CD4-positive, alpha-beta memory T cell (primary cell): Measurements from ENCODE around the gene SPDYE4. TPM values are rescaled to one million over a fixed set of nuclear protein-coding genes. Genes with fewer than 3 reads are reported as not detected.
A peak's percentile ranks its signal among the peaks of the same experiment; 100 is the strongest.

Source experiments
- CTCF ChIA-PET: fragments of 350-600 bp; sonication (Branson Sonifier 250); formaldehyde crosslinking; loops from one replicate; lab custom pipeline; 2021; ENCODE audit warnings: inconsistent platforms; ENCODE audit not compliant: partially characterized antibody; lab: Charles Lee
- POLR2A ChIA-PET: fragments of 350-600 bp; sonication (Branson Sonifier 250); formaldehyde crosslinking; loops from one replicate; lab custom pipeline; 2021; ENCODE audit not compliant: partially characterized antibody; lab: Charles Lee
- DNase-seq, 5 donors: peaks; one replicate each; pipeline versions ENCODE4 v3.0.0 to v3.0.0-alpha.2; 2020 to 2022; ENCODE audit warnings: mixed read lengths in 1 of 5
- H3K27ac ChIP-seq: one replicate; pipeline ENCODE4 v1.7.0; 2013; ENCODE audit warnings: low read depth, low read length
- H3K27me3 ChIP-seq: 2 replicates; pipeline ENCODE4 v1.7.0; 2013; ENCODE audit warnings: mild to moderate bottlenecking, low read length, moderate library complexity; ENCODE audit not compliant: insufficient read depth
- H3K36me3 ChIP-seq: 2 replicates; pipeline ENCODE4 v1.7.0; 2013; ENCODE audit warnings: mild to moderate bottlenecking, low read length, moderate library complexity; ENCODE audit not compliant: insufficient read depth
- H3K4me1 ChIP-seq: 2 replicates; pipeline ENCODE4 v1.7.0; 2013; ENCODE audit warnings: mild to moderate bottlenecking, low read length, moderate library complexity; ENCODE audit not compliant: insufficient read depth
- H3K4me3 ChIP-seq, 2 donors: one replicate each; pipeline ENCODE4 v1.7.0; 2013; ENCODE audit warnings: low read length in 2 of 2, mild to moderate bottlenecking in 1 of 2
- H3K9me3 ChIP-seq, 2 donors: one replicate each; pipeline ENCODE4 v1.7.0; 2013; ENCODE audit warnings: low read length in 2 of 2, control low read depth in 1 of 2; ENCODE audit not compliant: control insufficient read depth in 1 of 2
- H3K27ac Mint-ChIP-seq, 7 donors: one replicate each; pipeline ENCODE4 v1.8.0; 2020 to 2021; ENCODE audit warnings: mixed read lengths in 7 of 7, mild to moderate bottlenecking in 6 of 7, inconsistent platforms in 3 of 7, moderate library complexity in 3 of 7
- H3K27me3 Mint-ChIP-seq, 2 donors: one replicate each; pipeline ENCODE4 v1.8.0; 2020 to 2021; ENCODE audit warnings: mixed read lengths in 2 of 2
- H3K36me3 Mint-ChIP-seq, 2 donors: one replicate each; pipeline ENCODE4 v1.8.0; 2020 to 2021; ENCODE audit warnings: mixed read lengths in 2 of 2, inconsistent platforms in 1 of 2, mild to moderate bottlenecking in 1 of 2
- H3K4me1 Mint-ChIP-seq, 4 donors: one replicate each; pipeline ENCODE4 v1.8.0; 2020 to 2021; ENCODE audit warnings: mixed read lengths in 4 of 4, mild to moderate bottlenecking in 1 of 4
- H3K4me3 Mint-ChIP-seq, 8 donors: one replicate each; pipeline ENCODE4 v1.8.0; 2020 to 2021; ENCODE audit warnings: mixed read lengths in 8 of 8, mild to moderate bottlenecking in 7 of 8, moderate library complexity in 6 of 8, inconsistent platforms in 3 of 8
- H3K9me3 Mint-ChIP-seq, 8 donors: one replicate each; pipeline ENCODE4 v1.8.0; 2020 to 2021; ENCODE audit warnings: mixed read lengths in 8 of 8, mild to moderate bottlenecking in 5 of 8, inconsistent platforms in 3 of 8, moderate library complexity in 1 of 8
- intact Hi-C: fragments of 100-400 bp; cut with micrococcal nuclease; formaldehyde crosslinking; loops from one replicate; pipeline ENCODE4 v1.15.1; 2023
- polyA plus RNA-seq, 2 donors: library from polyadenylated mRNA; unstranded; fragments of 300-500 nt; fragmentation: Illumina TruSeq; gene quantifications; one replicate each; pipeline ENCODE4 v1.2.3, GENCODE V29; 2021
- total RNA-seq, 2 experiments: library from RNA; stranded (reverse); gene quantifications; one replicate each; pipeline ENCODE4 v1.2.3, GENCODE V29; 2021

The SPDYE4 gene
- total and polyA plus RNA-seq, 4 experiments from 2014 or later, result not detected

GRCh38 chr17:8732406-8733085 is 25.8 kb downstream of the SPDYE4 start:
- no peak for DNase-seq

GRCh38 chr17:8729860-8730259 is 28.5 kb downstream of the SPDYE4 start:
- no peak overlapping the region for H3K27ac ChIP-seq
- CTCF ChIA-PET, result no interaction called here
- Mint-ChIP-seq H3K36me3 (no peaks in the 10 kb centered on the region), H3K27ac (no peak overlapping the region), H3K27me3 (peaks cover 5 to 10% of the 10 kb centered on the region in 2 donors), H3K4me3 (no peak overlapping the region), H3K9me3 (no peaks in the 10 kb centered on the region), H3K4me1 (no peaks in the 10 kb centered on the region)
- intact Hi-C loops, result no loop called here
- POLR2A ChIA-PET, result no interaction called here
- no peak for DNase-seq
- no peaks in the 10 kb centered on the region for H3K36me3 ChIP-seq
- no peaks in the 10 kb centered on the region for H3K27me3 ChIP-seq
- no peak overlapping the region for H3K4me3 ChIP-seq
- no peaks in the 10 kb centered on the region for H3K4me1 ChIP-seq
- H3K9me3 ChIP-seq, result no peaks in the 10 kb centered on the region

More at GRCh38 chr17:8732406-8733085, 25.8 kb downstream of the SPDYE4 start:
- no peaks in the 10 kb centered on the region for H3K9me3 Mint-ChIP-seq
- ChIA-PET CTCF (interaction anchor here (1.3 to 2.6 kb wide), 2 partner anchors 14 to 162 kb away, joined by 3 to 10 read pairs; no protein-coding TSS in a partner anchor), POLR2A (no interaction called here)
- H3K27me3 Mint-ChIP-seq, result peaks cover 3 to 9% of the 10 kb centered on the region in 2 donors
- H3K4me3 ChIP-seq, result no peak overlapping the region
- no peaks in the 10 kb centered on the region for H3K4me1 ChIP-seq
- H3K4me1 Mint-ChIP-seq, result no peaks in the 10 kb centered on the region
- no peak overlapping the region for H3K4me3 Mint-ChIP-seq
- H3K27ac Mint-ChIP-seq, result no peak overlapping the region
- no peak overlapping the region for H3K27ac ChIP-seq
- H3K27me3 ChIP-seq, result no peaks in the 10 kb centered on the region
- no peaks in the 10 kb centered on the region for H3K36me3 Mint-ChIP-seq
- H3K36me3 ChIP-seq, result no peaks in the 10 kb centered on the region
- intact Hi-C loops, result no loop called here
- no peaks in the 10 kb centered on the region for H3K9me3 ChIP-seq

- Histone ChIP-seq H3K27me3 (no peaks in the 10 kb centered on the region), H3K36me3 (no peaks in the 10 kb centered on the region), H3K4me1 (no peaks in the 10 kb centered on the region), H3K27ac (no peak overlapping the region), H3K9me3 (no peaks in the 10 kb centered on the region), H3K4me3 (no peak overlapping the region)
- no peaks in the 10 kb centered on the region for H3K9me3 Mint-ChIP-seq
- no peak overlapping the region for H3K4me3 Mint-ChIP-seq
- intact Hi-C loops, result no loop called here
- peaks cover 5 to 10% of the 10 kb centered on the region in 2 donors for H3K27me3 Mint-ChIP-seq
- H3K4me1 Mint-ChIP-seq, result no peaks in the 10 kb centered on the region
- CTCF ChIA-PET, result no interaction called here
- no peak for DNase-seq
- POLR2A ChIA-PET, result no interaction called here
- H3K36me3 Mint-ChIP-seq, result no peaks in the 10 kb centered on the region
- no peak overlapping the region for H3K27ac Mint-ChIP-seq
These were observed 28.9 kb downstream of the SPDYE4 start for GRCh38 chr17:8729421-8729820.

GRCh38 chr17:8728971-8729370 is 29.4 kb downstream of the SPDYE4 start:
- Histone ChIP-seq H3K4me1 (no peaks in the 10 kb centered on the region), H3K9me3 (no peaks in the 10 kb centered on the region), H3K36me3 (no peaks in the 10 kb centered on the region), H3K4me3 (no peak overlapping the region), H3K27ac (no peak overlapping the region), H3K27me3 (no peaks in the 10 kb centered on the region)
- H3K27me3 Mint-ChIP-seq, result peaks cover 5 to 10% of the 10 kb centered on the region in 2 donors
- no peak for DNase-seq
- POLR2A ChIA-PET, result no interaction called here
- H3K4me3 Mint-ChIP-seq, result no peak overlapping the region
- no peaks in the 10 kb centered on the region for H3K9me3 Mint-ChIP-seq
- CTCF ChIA-PET, result no interaction called here
- peak overlapping the region in 1 of 7 donors; percentile 78 for H3K27ac Mint-ChIP-seq
- intact Hi-C loops, result no loop called here
- H3K4me1 Mint-ChIP-seq, result no peaks in the 10 kb centered on the region
- no peaks in the 10 kb centered on the region for H3K36me3 Mint-ChIP-seq

GRCh38 chr17:8728251-8728938 is 30.0 kb downstream of the SPDYE4 start:
- H3K27me3 ChIP-seq, result no peaks in the 10 kb centered on the region
- no peak overlapping the region for H3K27ac ChIP-seq
- DNase-seq, result no peak
- H3K9me3 Mint-ChIP-seq, result no peaks in the 10 kb centered on the region
- no peaks in the 10 kb centered on the region for H3K4me1 ChIP-seq
- H3K9me3 ChIP-seq, result no peaks in the 10 kb centered on the region
- H3K4me3 Mint-ChIP-seq, result no peak overlapping the region
- peak overlapping the region in 1 of 7 donors; percentile 78 for H3K27ac Mint-ChIP-seq
- no peak overlapping the region for H3K4me3 ChIP-seq
- no peaks in the 10 kb centered on the region for H3K36me3 Mint-ChIP-seq
- intact Hi-C loops, result no loop called here
- H3K27me3 Mint-ChIP-seq, result peaks cover 5 to 10% of the 10 kb centered on the region in 2 donors
- POLR2A ChIA-PET, result no interaction called here
- CTCF ChIA-PET, result no interaction called here
- H3K36me3 ChIP-seq, result no peaks in the 10 kb centered on the region
- no peaks in the 10 kb centered on the region for H3K4me1 Mint-ChIP-seq

- no peaks in the 10 kb centered on the region for H3K27me3 ChIP-seq
- Mint-ChIP-seq H3K4me3 (no peak overlapping the region), H3K9me3 (no peaks in the 10 kb centered on the region), H3K4me1 (no peaks in the 10 kb centered on the region), H3K36me3 (no peaks in the 10 kb centered on the region), H3K27me3 (peaks cover 5 to 13% of the 10 kb centered on the region in 2 donors), H3K27ac (no peak overlapping the region)
- no peak overlapping the region for H3K27ac ChIP-seq
- H3K4me3 ChIP-seq, result no peak overlapping the region
- no peaks in the 10 kb centered on the region for H3K4me1 ChIP-seq
- ChIA-PET CTCF (no interaction called here), POLR2A (no interaction called here)
- no peaks in the 10 kb centered on the region for H3K9me3 ChIP-seq
- no peak for DNase-seq
- intact Hi-C loops, result no loop called here
- H3K36me3 ChIP-seq, result no peaks in the 10 kb centered on the region
These were observed 31.3 kb downstream of the SPDYE4 start for GRCh38 chr17:8726941-8727555.
